Cardiac muscle cell (in vitro differentiated cells and primary cell): Measurements from ENCODE around the gene PLA2G2D. TPM values are rescaled to one million over a fixed set of nuclear protein-coding genes. Genes with fewer than 3 reads are reported as not detected.

Experiments used
- DNase-seq, 2 donors: peaks; one replicate each; pipeline versions ENCODE4 v3.0.0 to v3.0.0-alpha.2; 2010 to 2017; ENCODE audit warnings: low read depth in 1 of 2, low spot score in 1 of 2
- H3K27ac ChIP-seq: fragments of 200-600 bp; sonication (generic); 2 replicates; pipeline ENCODE4 v1.5.1; 2016
- H3K27me3 ChIP-seq: fragments of 200-600 bp; sonication (generic); 2 replicates; pipeline ENCODE4 v1.6.0; 2016; ENCODE audit warnings: control low read depth
- H3K36me3 ChIP-seq: fragments of 200-600 bp; sonication (generic); 2 replicates; pipeline ENCODE4 v1.5.1; 2016; ENCODE audit warnings: control low read depth
- H3K4me1 ChIP-seq: fragments of 200-600 bp; sonication (generic); 2 replicates; pipeline ENCODE4 v1.8.1; 2017; ENCODE audit warnings: low read depth, mild to moderate bottlenecking, mixed run types
- H3K4me3 ChIP-seq: fragments of 200-600 bp; sonication (generic); 2 replicates; pipeline ENCODE4 v1.5.1; 2016; ENCODE audit warnings: mild to moderate bottlenecking
- H3K9me3 ChIP-seq: fragments of 200-600 bp; sonication (generic); 2 replicates; pipeline ENCODE4 v1.5.1; 2017; ENCODE audit warnings: low read depth, mild to moderate bottlenecking, control low read depth
- polyA plus RNA-seq: library from polyadenylated mRNA; unstranded; fragments of >200 nt; fragmentation: Nextera tagmentation; extraction: Ambion mirVana; gene quantifications from 2 replicates; pipeline ENCODE4 v1.2.1, GENCODE V29; 2016
- total RNA-seq: library from RNA; depleted of rRNA; stranded (reverse); fragments of >200 nt; gene quantifications from 2 replicates; pipeline ENCODE4 v1.2.3, GENCODE V29; 2016
- TF ChIP-seq, protein P1 (sequence below): IDR thresholded peaks from 2 replicates; pipeline ENCODE4 v1.5.1; 2012; ENCODE audit warnings: low read depth, mild to moderate bottlenecking, low read length

The PLA2G2D gene
- total and polyA plus RNA-seq, 2 experiments from 2014 or later: not detected

DNA sequence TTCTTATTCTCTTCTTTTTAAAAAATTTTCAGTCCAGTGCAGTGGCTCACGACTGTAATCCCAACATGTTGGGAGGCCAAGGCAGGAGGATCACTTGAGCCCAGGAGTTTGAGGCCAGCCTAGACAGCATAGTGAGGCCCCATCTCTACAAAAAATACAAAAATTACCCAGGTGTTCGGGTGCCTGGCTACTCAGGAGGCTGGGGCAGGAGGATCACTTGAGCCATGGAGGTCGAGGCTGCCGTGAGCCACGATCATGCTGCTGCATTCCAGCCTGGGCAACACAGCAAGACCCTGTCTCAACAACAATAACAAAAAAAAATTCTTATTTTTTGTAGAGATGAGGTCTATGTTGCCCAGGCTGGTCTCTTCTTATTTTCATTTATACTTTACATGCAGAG lies 7.9 kb downstream of the PLA2G2D start:
- H3K27me3 ChIP-seq: no peaks in the 10 kb centered on the region
- H3K4me1 ChIP-seq: no peaks in the 10 kb centered on the region
- no peaks in the 10 kb centered on the region for H3K36me3 ChIP-seq

DNA sequence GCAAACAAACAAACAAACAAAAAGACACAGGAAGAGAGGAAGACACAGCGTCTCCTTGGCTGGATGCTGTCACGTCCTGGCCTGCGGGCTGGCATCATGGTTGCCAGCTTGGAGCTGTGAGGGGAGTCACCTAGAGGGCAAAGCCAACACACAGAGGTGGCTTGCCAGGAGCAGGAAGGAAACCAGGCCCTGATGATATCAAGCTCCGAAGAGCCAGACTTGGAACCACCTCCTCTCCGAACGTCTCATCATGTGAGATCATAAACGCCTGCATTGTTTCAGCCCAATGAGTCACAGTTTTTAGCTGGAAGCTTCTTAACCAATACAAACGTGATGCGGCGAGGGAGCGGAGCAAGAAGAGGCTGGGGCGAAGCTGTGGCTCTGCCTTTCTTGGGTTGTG lies 8.7 kb downstream of the PLA2G2D start:
- H3K9me3 ChIP-seq: no peaks in the 10 kb centered on the region

More for the DNA sequence above, 7.9 kb downstream of the PLA2G2D start:
- no peak for DNase-seq
- TF ChIP-seq, protein P1, sequence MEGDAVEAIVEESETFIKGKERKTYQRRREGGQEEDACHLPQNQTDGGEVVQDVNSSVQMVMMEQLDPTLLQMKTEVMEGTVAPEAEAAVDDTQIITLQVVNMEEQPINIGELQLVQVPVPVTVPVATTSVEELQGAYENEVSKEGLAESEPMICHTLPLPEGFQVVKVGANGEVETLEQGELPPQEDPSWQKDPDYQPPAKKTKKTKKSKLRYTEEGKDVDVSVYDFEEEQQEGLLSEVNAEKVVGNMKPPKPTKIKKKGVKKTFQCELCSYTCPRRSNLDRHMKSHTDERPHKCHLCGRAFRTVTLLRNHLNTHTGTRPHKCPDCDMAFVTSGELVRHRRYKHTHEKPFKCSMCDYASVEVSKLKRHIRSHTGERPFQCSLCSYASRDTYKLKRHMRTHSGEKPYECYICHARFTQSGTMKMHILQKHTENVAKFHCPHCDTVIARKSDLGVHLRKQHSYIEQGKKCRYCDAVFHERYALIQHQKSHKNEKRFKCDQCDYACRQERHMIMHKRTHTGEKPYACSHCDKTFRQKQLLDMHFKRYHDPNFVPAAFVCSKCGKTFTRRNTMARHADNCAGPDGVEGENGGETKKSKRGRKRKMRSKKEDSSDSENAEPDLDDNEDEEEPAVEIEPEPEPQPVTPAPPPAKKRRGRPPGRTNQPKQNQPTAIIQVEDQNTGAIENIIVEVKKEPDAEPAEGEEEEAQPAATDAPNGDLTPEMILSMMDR: no peak
- no peak overlapping the region for H3K27ac ChIP-seq
- no peak overlapping the region for H3K4me3 ChIP-seq
- H3K9me3 ChIP-seq: no peaks in the 10 kb centered on the region

DNA sequence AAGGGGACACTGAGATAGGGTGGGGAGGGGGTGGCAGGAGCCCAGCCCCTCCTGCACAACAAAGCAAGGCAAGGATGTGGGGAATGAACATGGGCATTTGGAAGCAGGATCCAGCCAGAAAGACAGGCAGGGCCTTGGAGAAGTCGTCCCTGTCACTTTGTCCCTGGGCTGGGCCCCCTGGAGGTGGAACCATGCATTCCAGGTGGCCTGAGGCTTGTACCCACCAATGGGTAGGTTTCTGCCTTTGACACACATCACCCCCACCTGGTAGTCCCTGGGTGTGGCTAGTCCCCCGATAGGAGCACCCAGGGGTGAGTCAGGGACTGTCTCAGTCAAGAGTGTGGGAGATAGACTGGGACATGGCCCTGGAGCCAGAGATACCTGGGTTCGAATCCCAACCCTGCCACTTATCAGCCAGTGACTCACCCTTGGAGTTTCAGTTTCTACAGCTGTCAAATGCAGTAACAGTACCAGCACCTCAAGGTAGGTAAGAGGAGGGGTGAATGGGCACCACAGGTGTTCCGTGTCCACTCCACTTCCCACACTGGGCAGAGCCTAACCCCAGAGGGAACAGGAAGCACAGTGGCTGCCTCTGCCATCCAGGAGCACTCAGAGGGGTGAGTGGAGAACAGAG lies 10.0 kb downstream of the PLA2G2D start:
- no peaks in the 10 kb centered on the region for H3K4me1 ChIP-seq
- no peak overlapping the region for H3K4me3 ChIP-seq
- TF ChIP-seq, protein P1: no peak
- H3K36me3 ChIP-seq: no peaks in the 10 kb centered on the region
- H3K27me3 ChIP-seq: no peaks in the 10 kb centered on the region
- no peak for DNase-seq
- no peak overlapping the region for H3K27ac ChIP-seq
- no peaks in the 10 kb centered on the region for H3K9me3 ChIP-seq

More for the DNA sequence above, 8.7 kb downstream of the PLA2G2D start:
- H3K4me1 ChIP-seq: no peaks in the 10 kb centered on the region
- DNase-seq: peak in 1 of 2 donors; percentile 94
- H3K36me3 ChIP-seq: no peaks in the 10 kb centered on the region
- H3K27ac ChIP-seq: no peak overlapping the region
- H3K27me3 ChIP-seq: no peaks in the 10 kb centered on the region
- TF ChIP-seq, protein P1: no peak
- no peak overlapping the region for H3K4me3 ChIP-seq

DNA sequence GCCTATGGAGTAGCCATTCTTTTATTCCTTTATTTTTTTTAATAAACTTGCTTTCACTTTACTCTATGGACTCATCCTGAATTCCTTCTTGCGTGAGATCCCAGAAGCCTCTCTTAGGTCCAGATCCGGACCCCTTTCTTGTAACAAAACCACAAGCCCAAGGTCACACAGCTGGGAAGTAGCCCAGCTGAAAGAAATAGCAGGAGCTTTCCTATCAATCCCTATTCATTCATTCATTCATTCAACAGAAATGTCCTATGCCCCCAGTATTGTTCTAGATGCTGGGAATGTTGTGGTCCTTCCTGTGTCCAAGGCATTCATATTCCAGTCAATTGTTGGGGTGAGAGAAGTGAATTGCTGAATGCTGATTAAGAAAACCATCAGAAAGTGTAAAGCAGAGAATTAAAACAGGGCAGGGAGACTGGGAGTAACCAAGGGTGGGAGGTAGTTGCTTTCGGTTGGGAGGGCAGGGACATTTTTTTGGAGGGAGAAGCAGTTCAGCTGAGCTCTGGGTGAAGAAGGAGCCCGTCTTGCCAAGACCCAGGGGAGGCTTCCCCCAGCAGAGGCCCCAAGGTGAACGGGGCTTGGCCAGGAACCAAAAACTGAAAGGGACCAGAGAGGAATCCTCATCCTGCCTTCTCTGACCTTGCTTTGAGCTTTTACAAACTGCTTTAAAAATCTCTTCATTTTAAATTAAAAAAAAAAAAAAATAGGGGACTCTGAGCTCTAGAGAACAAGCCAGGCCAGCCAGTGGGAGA lies 10.8 kb downstream of the PLA2G2D start:
- Histone ChIP-seq H3K9me3 (no peaks in the 10 kb centered on the region), H3K27me3 (no peaks in the 10 kb centered on the region), H3K36me3 (no peaks in the 10 kb centered on the region), H3K27ac (no peak overlapping the region), H3K4me1 (no peaks in the 10 kb centered on the region), H3K4me3 (no peak overlapping the region)
- TF ChIP-seq, protein P1: no peak
- peak in 1 of 2 donors; percentile 22 for DNase-seq

DNA sequence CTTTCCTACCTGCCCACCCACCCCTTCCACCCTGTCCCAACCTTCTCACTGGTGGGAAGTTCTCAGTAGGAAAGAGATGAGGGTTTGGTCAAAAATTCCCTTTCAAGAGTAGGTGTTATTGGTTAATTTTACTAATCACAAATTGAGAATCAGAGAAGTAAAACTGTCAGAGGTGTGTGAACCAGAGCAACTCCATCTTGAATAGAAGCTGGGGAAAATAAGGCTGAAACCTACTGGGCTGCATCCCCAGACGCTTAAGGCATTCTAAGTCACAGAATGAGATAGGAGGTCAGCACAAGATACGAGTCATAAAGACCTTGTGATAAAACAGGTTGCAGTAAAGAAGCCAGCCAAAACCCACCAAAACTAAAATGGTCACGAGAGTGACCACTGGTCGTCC lies 11.5 kb downstream of the PLA2G2D start:
- H3K4me1 ChIP-seq: no peaks in the 10 kb centered on the region
- H3K9me3 ChIP-seq: no peaks in the 10 kb centered on the region
- no peak overlapping the region for H3K27ac ChIP-seq
- H3K27me3 ChIP-seq: no peaks in the 10 kb centered on the region
- DNase-seq: no peak
- no peak overlapping the region for H3K4me3 ChIP-seq
- TF ChIP-seq, protein P1: no peak
- no peaks in the 10 kb centered on the region for H3K36me3 ChIP-seq
